ENCODE results near the gene ATG9B.

GRCh38 chr7:151061213-151062110, 37.2 kb upstream of the ATG9B start:
- no peak for TF ChIP-seq CTCF (IDR thresholded peaks at IDR 0.05; ENCODE audit: low read length)
- no peak for TF ChIP-seq EZH2phosphoT487 (IDR thresholded peaks at IDR 0.05; ENCODE audit: low read length)
- no peak for TF ChIP-seq EZH2 (optimal IDR thresholded peaks at IDR 0.05; ENCODE audit: low read depth, low read length)

All from MM.1S (cell line).